ENCODE measurements around the gene PARD3. TPM values are rescaled to one million over a fixed set of nuclear protein-coding genes. Genes with fewer than 3 reads are reported as not detected.

The PARD3 gene
- total and polyA plus RNA-seq, 2 experiments from 2014 or later: 47.2 to 59.7 TPM

DNA sequence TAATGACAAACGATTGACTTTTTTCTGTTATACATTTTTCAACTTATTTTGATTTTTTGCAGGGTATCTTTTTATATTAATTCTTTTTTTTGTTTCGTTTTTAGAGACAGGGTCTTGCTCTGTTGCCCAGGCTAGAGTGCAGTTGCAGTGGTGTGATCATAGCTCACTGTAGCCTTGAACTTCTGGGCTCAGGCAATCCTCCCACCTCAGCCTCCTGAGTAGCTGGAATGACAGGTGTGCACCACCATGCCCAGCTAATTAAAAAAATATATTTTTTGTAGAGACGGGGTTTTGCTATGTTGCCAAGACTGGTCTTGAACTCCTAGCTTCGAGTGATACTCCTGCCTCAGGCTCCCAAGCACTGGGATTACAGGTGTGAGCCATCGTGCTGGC lies 601.3 kb downstream of the PARD3 start:
- Histone ChIP-seq H2AFZ (no peak overlapping the region), H3K4me2 (no peak overlapping the region), H4K20me1 (ENCODE audit: insufficient read depth, poor library complexity, severe bottlenecking) (no peaks in the 10 kb centered on the region), H3K36me3 (replicated peaks; ENCODE audit: insufficient read depth, low read depth) (no peaks in the 10 kb centered on the region), H3K4me1 (ENCODE audit: insufficient read depth) (peaks cover 27% of the 10 kb centered on the region), H3K4me3 (no peak overlapping the region), H3K9me2 (replicated peaks; ENCODE audit: insufficient read depth) (no peaks in the 10 kb centered on the region), H3K27me3 (no peaks in the 10 kb centered on the region), H3K79me2 (no peaks in the 10 kb centered on the region), H3K27ac (peak overlapping the region; percentile 67), H3K9me3 (ENCODE audit: low read depth) (no peaks in the 10 kb centered on the region)
- no peak for DNase-seq (ENCODE audit: low spot score)
- TF ChIP-seq EZH2 (IDR thresholded peaks at IDR 0.05; ENCODE audit: borderline replicate concordance) (no peak), EZH2phosphoT487 (IDR thresholded peaks at IDR 0.05; ENCODE audit: low read depth, severe bottlenecking, unreplicated experiment) (no peak), CTCF (IDR thresholded peaks at IDR 0.05; ENCODE audit: poor library complexity) (no peak)
- WGBS (ENCODE audit: low lambda C conversion rate, missing lambda C conversion rate): 78% methylated on average over 5 of the region's 5 CpGs

GRCh38 chr10:34213193-34213804 lies 601.8 kb downstream of the PARD3 start:
- H3K4me3 ChIP-seq: no peak overlapping the region
- no peak overlapping the region for H3K4me2 ChIP-seq
- TF ChIP-seq EZH2phosphoT487 (IDR thresholded peaks at IDR 0.05; ENCODE audit: low read depth, severe bottlenecking, unreplicated experiment) (no peak), CTCF (IDR thresholded peaks at IDR 0.05; ENCODE audit: poor library complexity) (no peak), EZH2 (IDR thresholded peaks at IDR 0.05; ENCODE audit: borderline replicate concordance) (no peak)
- peaks cover 27% of the 10 kb centered on the region for H3K4me1 ChIP-seq (ENCODE audit: insufficient read depth)
- peak overlapping the region; percentile 67 for H3K27ac ChIP-seq
- H3K9me3 ChIP-seq (ENCODE audit: low read depth): no peaks in the 10 kb centered on the region
- WGBS (ENCODE audit: low lambda C conversion rate, missing lambda C conversion rate): 57% methylated on average over 6 of the region's 6 CpGs
- peak; percentile 42 for DNase-seq (ENCODE audit: low spot score)
- no peaks in the 10 kb centered on the region for H3K36me3 ChIP-seq (replicated peaks; ENCODE audit: insufficient read depth, low read depth)
- no peaks in the 10 kb centered on the region for H4K20me1 ChIP-seq (ENCODE audit: insufficient read depth, poor library complexity, severe bottlenecking)
- no peaks in the 10 kb centered on the region for H3K27me3 ChIP-seq
- H3K9me2 ChIP-seq (replicated peaks; ENCODE audit: insufficient read depth): no peaks in the 10 kb centered on the region
- no peaks in the 10 kb centered on the region for H3K79me2 ChIP-seq
- H2AFZ ChIP-seq: no peak overlapping the region

DNA sequence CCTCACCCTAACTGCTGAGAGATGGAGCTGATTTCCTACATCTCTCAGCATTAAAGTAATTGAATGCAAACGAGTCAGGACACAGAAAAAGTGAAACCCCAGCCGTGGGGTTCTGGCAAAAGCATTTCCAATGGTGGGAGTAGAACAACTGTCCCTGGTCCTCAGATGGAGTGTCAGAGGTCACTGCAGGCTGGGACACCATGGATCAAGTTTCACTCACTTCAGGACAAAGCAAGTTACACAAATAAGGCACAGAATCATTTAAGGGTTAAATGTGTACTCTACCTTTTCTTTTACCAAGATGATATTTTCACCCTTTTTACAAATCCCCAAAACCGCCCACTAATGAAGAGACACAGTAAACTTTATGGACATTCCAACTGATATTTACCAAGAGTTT lies 607.8 kb downstream of the PARD3 start:
- TF ChIP-seq EZH2 (IDR thresholded peaks at IDR 0.05; ENCODE audit: borderline replicate concordance): no peak
- no peak for TF ChIP-seq EZH2phosphoT487 (IDR thresholded peaks at IDR 0.05; ENCODE audit: low read depth, severe bottlenecking, unreplicated experiment)
- no peak for TF ChIP-seq CTCF (IDR thresholded peaks at IDR 0.05; ENCODE audit: poor library complexity)

More for the DNA sequence above, 607.8 kb downstream of the PARD3 start:
- Histone ChIP-seq H3K27ac (peak overlapping the region; percentile 66), H3K9me3 (ENCODE audit: low read depth) (no peaks in the 10 kb centered on the region), H3K36me3 (replicated peaks; ENCODE audit: insufficient read depth, low read depth) (no peaks in the 10 kb centered on the region), H3K27me3 (no peaks in the 10 kb centered on the region), H3K4me1 (ENCODE audit: insufficient read depth) (peaks cover 10% of the 10 kb centered on the region), H3K9me2 (replicated peaks; ENCODE audit: insufficient read depth) (no peaks in the 10 kb centered on the region), H4K20me1 (ENCODE audit: insufficient read depth, poor library complexity, severe bottlenecking) (no peaks in the 10 kb centered on the region), H3K79me2 (no peaks in the 10 kb centered on the region), H2AFZ (no peak overlapping the region), H3K4me2 (peak overlapping the region; percentile 5), H3K4me3 (no peak overlapping the region)
- 37% methylated on average over 3 of the region's 3 CpGs for WGBS (ENCODE audit: low lambda C conversion rate, missing lambda C conversion rate)
- no peak for DNase-seq (ENCODE audit: low spot score)
